ENCODE data around the gene ORC3.

DNA sequence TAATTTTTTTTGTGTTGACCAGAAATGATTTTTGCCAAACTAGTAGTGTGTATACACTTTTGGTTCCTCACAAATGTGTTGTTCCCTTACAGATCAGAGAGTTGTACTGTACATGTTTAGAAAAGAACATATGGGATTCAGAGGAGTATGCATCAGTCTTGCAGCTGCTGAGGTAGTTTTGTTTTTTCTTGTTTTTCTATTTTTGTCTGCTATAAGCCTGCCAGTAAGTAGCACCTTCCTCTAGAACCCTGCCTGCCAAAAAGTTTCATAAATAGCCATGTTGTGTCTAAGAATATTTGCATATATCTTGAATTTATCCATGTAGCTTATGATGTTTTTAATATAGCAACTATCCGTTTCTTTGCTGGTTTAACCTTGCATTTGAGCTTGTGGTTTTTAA lies 46.4 kb downstream of the ORC3 start:
- TF ChIP-seq CTCF (IDR thresholded peaks at IDR 0.05; ENCODE audit: low read depth, low read length) = no peak
- TF ChIP-seq, protein P1, sequence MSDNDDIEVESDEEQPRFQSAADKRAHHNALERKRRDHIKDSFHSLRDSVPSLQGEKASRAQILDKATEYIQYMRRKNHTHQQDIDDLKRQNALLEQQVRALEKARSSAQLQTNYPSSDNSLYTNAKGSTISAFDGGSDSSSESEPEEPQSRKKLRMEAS (IDR thresholded peaks at IDR 0.05; ENCODE audit: low read depth, low read length) = no peak

All from NB4 (cell line).